HG02763 (cell line): ENCODE results near the gene TIGIT.

Source experiments
- ATAC-seq: cut with Tn5 transposase; IDR thresholded peaks from one replicate; pipeline ENCODE4 v1.9.1; 2021; ENCODE audit warnings: mild to moderate bottlenecking, moderate library complexity; ENCODE audit not compliant: unreplicated experiment

The TIGIT gene

DNA sequence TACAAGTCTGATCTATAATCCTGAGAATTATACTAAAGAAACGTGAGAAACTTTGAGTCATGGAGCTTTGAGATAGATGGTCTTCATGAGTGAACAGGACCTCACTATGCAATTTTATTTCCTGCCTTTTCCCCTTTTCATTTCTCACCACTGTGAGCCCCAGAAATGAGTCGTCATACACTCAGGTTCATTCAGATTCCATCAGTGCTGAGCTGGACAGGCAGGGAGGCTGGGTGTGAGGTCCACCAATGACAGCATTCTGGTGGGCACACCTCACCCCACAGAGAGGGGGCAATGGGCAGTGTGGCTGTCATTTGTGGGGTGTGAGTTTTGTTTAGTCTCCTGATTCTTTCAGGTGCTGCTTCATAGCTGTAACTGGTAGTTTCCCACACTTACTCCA is 16.9 kb downstream of the TIGIT start:
- no peak for ATAC-seq

DNA sequence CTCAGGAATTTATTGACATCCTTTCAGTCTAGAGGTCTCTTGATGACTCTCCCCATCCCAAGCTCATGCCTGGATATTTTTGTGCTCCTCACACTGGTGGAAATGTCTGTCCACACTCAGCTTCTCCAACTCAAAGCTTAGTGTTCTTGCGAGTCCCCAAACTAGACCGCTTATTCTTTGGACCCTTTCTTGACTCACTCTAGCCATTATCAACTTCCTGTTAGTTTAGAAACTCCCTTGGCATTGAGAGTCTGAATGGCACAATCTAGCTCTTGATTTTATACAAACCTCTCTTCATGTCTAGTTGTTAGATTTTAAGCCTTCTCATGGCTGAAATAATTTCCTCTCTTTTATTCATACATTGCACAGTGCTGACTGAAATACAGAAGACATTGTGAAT is 19.6 kb downstream of the TIGIT start:
- no peak for ATAC-seq

DNA sequence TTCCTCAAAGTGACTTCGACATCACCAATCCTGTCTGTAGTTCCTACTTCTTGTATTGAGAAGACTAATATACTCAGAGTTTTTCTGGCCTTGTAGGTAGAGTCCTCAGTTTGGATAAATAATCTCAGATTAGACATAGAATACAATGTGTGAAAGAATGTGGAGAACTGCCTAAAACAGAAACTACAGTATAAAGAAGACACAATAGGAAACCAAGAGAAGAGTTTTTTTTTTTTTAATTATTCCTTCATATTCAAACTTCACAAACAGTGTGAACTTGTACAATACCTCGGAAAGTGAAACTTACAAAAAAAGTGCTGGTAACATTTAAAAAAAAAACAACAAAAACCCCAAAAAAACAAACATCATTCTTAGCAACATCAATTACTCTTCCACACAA is 20.5 kb downstream of the TIGIT start:
- no peak for ATAC-seq

- no peak for ATAC-seq
Observed at GRCh38 chr3:114318295-114318694, 24.5 kb downstream of the TIGIT start.

DNA sequence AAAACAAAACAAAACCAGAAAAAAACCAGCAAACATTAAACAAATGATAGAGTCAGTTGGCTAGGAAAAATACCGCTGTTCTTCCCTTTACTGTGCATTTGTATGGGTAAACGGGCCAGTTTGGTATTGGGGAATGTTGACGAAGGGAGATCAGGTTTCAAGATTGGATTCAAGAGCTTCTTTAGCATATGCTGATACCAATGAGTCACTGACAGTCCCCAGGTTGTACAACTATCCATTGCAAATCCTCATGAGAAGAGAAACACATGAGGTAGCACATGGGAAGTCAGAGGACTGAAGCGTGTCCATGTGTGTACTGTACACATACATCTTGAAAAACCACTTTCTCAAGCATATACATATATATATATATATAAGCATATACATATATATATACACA is 25.6 kb downstream of the TIGIT start:
- ATAC-seq: no peak

DNA sequence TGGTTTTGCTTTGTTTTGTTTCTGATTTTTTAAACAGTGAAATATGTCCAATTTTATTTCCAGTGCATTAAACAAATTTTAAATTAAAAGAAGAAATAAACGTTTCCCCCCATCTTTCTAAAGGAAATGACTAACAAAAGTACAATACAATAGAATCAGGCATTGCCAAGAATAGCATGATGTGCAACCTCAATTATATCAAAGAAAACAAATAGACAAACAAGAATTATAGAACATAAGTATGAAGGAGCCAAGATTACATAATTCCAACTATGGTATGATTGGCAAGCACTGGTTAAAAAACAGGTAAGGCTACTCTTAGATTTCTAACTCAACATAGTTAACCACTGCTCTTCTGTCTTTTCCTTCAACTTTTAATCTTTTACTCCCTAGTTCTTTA is 26.4 kb downstream of the TIGIT start:
- ATAC-seq: no peak

GRCh38 chr3:114323546-114324254 is 29.9 kb downstream of the TIGIT start:
- ATAC-seq: no peak

DNA sequence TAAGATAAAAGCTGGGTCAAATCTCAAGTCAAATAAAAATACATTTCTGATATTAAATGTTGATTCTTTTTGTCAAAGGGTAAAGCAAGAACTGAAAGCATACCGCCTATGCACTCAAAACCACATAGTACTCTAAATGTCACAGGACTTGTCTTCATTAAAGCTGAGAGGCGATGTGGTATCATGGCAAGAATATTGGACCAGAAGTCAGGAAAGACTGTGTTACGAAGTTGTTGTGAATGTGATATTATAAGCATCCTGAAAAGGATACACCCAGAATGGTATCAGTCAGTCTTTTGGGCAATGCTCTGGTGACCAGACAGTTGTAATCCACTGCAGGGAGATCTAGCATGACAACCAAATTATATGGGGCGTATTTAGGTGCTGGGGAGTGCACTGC is 33.8 kb downstream of the TIGIT start:
- no peak for ATAC-seq

DNA sequence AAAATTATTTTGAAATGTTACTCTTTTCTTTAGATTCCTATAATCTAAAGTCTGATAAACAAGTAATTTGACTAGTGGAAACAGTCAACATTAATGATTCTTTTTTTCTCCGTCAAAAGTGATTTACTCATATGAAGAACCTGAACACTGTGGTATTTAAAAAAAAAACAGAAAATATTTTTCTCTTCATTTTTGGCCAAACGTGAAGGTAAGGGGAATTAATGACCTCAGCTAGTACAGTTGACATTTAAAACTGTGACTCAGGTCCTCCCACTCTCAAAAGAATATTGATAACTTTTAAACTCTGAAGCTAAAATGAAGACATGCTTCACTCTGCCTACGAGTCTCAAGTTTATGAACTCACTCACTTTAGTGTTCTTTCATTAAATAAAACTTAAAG is 34.5 kb downstream of the TIGIT start:
- no peak for ATAC-seq

GRCh38 chr3:114329823-114330222 is 36.0 kb downstream of the TIGIT start:
- ATAC-seq: no peak

- ATAC-seq: no peak
Observed at GRCh38 chr3:114331007-114331406, 37.2 kb downstream of the TIGIT start.

GRCh38 chr3:114331710-114332109 is 37.9 kb downstream of the TIGIT start:
- no peak for ATAC-seq

GRCh38 chr3:114332342-114333179 is 38.7 kb downstream of the TIGIT start:
- no peak for ATAC-seq

DNA sequence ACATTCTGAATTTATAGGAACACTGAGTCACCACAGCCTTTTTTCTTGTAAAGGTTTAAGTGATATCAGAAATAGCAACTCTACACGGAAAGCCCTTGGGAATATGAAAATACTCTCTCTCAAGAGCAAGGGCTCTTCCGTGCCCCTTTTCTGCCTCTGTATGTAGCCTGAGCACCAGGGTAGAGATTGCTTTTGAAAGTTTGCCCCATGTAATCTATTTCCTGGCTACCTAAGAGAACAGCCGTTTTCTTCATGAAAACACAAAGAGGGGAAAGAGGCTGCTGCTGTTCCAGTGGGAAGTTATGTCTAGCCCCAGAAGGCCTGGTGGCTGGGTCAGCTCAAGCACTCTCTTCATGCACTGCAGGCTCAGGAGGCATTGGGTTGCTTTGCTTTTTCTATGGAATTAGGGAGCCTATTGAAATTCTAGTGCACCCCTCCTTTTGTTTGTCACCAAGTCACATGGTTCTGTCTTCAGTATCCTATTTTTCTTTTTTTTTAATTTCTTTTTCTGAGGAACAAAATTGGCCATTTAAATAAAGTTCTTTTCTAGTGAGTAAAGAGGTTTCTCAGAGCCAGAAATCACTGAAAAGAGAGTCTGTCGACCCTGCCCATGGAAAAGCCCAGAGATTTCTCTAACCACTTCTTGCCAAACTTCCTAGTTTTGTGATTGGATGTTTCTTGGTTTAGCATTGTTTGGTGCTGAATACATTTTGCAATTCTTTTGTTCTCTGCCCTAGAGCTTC is 39.5 kb downstream of the TIGIT start:
- ATAC-seq: no peak

DNA sequence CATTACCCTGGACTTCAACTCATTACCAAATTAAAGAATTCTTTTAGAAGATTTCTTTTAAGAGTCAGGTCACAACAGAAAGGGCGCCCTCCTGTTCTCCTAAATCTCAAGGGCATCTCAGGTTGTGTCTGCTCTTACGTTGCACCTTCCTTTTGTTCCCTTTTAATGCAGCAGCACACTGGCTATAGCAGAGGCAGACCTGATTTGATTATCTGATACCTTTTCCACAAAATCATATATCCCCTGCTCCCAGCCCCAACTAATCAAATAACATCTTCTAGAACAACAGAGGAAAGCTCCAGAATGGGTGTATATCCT is 40.1 kb downstream of the TIGIT start:
- no peak for ATAC-seq

- no peak for ATAC-seq
Observed at GRCh38 chr3:114336122-114336697, 42.4 kb downstream of the TIGIT start.

DNA sequence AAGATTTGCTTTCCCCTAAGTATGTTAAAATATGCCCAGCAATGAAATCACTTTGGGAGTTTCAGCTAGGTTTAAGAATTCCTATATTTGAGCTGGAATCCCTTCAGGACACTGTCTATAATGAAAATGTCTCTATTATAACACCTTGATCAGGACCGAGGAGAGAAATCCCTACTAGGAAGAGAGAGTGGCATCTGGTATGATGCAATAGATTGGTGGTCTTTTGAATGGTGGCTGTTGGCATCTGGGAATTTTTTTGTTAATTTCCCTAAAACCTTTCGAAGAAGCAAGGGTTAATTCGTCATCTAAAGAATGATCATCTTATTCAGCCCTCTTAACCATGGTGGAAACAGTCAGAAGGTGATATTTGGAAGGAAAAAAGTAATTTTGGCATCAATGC is 43.0 kb downstream of the TIGIT start:
- ATAC-seq: no peak

- no peak for ATAC-seq
Observed at GRCh38 chr3:114338651-114339357, 45.0 kb downstream of the TIGIT start.

DNA sequence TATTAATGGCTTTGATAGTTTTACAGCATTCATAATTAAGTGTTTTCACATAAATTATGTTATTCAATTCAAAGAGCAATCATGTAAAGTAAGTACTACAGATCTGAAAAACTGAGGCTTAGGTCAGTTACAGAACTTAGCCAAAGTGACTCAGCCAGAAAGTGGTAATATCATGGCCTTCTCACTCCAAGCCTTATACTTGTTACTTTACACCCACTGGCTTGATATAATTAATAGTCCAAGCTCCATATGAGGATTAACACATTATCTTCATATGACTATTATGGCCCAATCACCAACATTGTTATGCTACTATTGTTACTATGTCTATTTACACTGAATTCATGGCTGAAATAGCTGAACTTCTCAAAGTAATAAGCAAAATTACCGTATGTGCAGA is 50.7 kb downstream of the TIGIT start:
- no peak for ATAC-seq

DNA sequence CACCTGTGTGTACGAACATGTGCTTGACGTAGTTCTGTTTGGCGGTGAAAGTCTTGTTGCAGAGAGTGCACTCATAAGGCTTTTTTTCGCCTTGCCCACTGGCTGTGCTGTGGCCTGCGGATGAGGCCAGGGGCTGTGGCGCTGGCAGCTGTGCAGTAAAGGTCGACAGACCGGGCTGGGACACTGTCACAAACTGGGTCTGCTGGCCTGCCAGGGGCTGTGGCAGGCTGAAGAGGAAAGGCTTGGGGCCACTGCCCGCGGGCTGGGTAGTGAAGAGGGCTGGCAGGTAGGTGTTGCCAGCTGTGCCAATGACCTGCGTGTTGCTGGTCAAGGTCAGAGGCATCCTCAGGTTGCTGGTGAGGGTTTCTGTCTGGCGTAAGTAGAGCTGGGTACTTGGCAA is 56.4 kb downstream of the TIGIT start:
- ATAC-seq: no peak

DNA sequence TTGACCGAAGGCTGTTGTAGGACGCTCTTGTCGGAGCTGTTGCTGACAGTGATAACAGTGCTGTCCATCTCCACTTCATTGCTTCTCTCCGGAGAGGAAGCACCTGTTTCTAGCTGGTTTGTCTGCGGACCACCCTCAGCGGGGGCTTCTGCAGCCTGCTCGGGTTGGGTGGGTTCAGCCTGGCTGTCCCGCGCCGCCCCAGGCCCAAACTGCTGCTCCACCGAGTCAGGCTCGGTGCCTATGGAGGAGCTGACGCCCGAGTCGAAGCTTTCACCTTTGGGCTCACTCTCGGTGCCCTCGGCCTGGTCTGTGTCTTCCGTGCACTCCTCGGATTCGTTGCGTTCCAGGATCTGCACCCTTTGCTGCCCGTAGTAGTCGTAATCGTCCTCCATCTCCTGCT is 56.9 kb downstream of the TIGIT start:
- ATAC-seq: no peak
